Measurements from ENCODE around the gene AFMID.
"Not testable (repeated sequence)": the region's sequence is repeated elsewhere in the genome, so short reads cannot be mapped to it uniquely, and the experiment has no call there.

Gene AFMID

DNA sequence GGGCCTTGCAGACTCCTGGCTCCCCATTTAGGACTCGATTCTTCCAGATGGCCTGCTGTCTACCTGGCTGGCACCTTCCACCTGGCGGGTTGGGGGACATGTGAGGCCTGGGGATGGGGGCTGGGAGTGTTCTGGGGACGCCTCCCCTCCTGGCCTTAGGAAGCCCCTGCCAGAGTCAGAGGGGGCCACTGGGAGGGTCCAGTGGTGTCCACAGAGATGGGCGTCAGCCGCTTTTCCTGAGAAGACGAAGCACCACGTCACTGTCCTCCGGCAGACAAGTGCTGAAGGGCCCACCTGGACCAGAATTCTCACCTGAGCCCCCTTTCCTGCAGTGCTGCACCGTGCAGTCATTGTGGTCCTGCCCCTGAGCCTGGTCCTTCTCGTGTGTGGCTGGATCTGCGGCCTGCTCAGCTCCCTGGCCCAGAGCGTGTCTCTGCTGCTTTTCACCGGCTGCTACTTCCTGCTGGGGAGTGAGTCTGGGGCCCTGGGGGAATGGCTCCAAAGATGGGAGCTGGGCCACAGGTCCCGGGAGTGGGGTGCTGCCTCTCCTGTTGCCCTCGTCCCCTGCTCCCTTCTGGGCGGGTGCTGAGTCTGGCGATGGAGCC is 47.2 kb downstream of the AFMID start:
- TF ChIP-seq, protein P1, sequence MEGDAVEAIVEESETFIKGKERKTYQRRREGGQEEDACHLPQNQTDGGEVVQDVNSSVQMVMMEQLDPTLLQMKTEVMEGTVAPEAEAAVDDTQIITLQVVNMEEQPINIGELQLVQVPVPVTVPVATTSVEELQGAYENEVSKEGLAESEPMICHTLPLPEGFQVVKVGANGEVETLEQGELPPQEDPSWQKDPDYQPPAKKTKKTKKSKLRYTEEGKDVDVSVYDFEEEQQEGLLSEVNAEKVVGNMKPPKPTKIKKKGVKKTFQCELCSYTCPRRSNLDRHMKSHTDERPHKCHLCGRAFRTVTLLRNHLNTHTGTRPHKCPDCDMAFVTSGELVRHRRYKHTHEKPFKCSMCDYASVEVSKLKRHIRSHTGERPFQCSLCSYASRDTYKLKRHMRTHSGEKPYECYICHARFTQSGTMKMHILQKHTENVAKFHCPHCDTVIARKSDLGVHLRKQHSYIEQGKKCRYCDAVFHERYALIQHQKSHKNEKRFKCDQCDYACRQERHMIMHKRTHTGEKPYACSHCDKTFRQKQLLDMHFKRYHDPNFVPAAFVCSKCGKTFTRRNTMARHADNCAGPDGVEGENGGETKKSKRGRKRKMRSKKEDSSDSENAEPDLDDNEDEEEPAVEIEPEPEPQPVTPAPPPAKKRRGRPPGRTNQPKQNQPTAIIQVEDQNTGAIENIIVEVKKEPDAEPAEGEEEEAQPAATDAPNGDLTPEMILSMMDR (IDR thresholded peaks at IDR 0.05), result no peak
- TF ChIP-seq ZFX (IDR thresholded peaks at IDR 0.05; ENCODE audit: borderline replicate concordance), result no peak
- H3K27ac ChIP-seq, result no peak overlapping the region

DNA sequence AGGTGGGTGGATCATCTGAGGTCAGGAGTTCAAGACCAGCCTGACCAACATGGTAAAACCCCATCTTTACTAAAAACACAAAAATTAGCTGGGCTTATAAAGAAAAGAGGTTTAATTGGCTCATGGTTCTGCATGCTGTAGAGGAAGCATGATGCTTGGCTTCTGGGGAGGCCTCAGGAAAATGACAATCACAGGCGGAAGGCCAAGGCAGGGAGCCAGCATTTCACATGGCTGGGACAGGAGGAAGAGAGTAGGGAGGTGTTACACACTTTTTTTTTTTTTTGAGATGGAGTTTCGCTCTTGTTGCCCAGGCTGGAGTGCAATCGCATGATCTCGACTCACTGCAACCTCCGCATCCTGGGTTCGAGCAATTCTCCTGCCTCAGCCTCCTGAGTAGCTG is 47.9 kb downstream of the AFMID start:
- H3K27ac ChIP-seq, result not testable (repeated sequence)

DNA sequence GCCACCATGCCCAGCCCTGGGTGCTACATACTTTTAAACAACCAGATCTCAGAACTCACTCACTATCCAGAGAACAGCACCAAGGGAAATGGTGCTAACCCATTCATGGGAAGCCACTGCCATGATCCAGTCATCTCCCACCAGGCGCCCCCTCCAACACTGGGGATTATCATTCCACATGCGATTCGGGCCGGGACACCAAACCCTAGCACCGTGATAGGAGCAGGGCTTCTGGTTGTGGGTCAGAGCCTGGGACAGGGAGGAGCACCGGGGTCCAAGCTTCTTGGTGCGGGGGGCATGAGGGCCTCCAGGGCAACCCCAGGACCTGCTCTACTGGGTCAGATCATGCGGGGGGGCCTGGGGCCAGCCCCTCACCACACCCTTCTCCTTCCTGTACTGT is 48.7 kb downstream of the AFMID start:
- no peak overlapping the region for H3K27ac ChIP-seq
- TF ChIP-seq, protein P1 (IDR thresholded peaks at IDR 0.05), result no peak
- TF ChIP-seq ZFX (IDR thresholded peaks at IDR 0.05; ENCODE audit: borderline replicate concordance), result no peak

DNA sequence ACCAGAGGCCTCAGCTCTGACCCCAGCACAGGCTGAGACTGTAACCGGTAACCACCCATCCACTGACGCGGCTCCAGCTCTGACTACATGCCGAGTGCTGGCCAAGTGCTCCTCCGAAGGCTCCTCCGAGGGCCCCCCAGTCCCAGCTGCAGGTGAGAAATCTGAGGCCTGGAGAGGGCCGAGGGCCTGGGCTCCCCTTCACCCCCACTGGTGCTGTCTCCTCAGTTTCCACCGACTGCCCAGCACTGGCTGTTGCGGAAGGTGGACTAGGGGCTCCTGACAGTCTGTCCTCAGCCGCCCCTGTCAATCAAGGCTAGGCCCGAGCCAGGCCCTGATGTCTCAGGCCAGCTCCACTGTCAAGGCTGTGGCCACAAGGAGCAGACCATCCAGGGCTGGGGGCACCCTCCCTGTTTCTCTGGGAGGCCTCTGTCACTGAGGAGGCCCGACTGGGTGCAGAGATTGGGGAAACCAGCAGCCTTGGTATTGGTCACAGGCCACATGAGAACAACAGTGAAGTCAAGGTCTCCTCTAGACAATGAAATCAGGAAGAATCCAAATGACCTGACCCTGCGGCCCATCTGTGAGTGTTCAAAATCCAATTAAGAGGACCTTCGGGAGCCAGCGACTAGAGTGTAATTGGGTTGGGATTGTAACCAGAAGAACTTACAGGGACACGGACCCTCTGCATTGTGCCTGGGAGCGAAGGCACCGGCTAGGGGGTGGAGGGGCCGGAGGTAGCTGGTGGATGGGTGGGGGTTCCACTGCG is 49.4 kb downstream of the AFMID start:
- TF ChIP-seq, protein P1 (IDR thresholded peaks at IDR 0.05), result no peak
- no peak for TF ChIP-seq ZFX (IDR thresholded peaks at IDR 0.05; ENCODE audit: borderline replicate concordance)
- no peak overlapping the region for H3K27ac ChIP-seq

DNA sequence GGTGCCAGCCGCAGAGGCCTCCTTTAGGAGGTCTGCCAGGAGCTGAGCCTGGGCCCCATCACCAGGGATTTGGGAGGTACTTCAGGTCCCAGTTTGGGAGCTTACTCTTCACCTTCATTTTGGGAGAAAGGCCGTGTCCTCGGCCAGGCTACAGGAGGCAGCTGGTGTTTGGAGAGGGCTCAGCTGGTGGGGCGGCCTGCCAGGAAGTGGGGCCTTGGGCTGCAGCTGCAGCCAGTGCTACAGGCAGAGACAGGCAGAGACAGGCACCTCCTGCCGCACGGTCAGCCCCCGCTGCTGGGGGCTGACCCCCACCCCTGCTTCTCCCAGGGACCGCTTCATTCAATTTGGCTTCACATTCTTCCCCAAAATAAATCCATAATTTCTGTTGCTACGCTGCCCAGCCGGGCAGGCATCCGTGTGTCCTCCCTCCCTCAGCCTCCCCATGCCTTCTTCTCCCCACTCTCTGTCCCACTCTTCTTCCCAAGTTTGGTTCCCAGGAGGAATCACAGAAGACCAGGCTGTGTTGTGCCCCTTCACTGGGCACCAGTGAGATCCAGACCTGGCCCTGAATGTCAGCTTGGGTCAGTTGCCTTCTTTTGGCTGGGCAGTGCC is 50.3 kb downstream of the AFMID start:
- no peak overlapping the region for H3K27ac ChIP-seq
- TF ChIP-seq, protein P1 (IDR thresholded peaks at IDR 0.05), result no peak
- TF ChIP-seq ZFX (IDR thresholded peaks at IDR 0.05; ENCODE audit: borderline replicate concordance), result no peak

DNA sequence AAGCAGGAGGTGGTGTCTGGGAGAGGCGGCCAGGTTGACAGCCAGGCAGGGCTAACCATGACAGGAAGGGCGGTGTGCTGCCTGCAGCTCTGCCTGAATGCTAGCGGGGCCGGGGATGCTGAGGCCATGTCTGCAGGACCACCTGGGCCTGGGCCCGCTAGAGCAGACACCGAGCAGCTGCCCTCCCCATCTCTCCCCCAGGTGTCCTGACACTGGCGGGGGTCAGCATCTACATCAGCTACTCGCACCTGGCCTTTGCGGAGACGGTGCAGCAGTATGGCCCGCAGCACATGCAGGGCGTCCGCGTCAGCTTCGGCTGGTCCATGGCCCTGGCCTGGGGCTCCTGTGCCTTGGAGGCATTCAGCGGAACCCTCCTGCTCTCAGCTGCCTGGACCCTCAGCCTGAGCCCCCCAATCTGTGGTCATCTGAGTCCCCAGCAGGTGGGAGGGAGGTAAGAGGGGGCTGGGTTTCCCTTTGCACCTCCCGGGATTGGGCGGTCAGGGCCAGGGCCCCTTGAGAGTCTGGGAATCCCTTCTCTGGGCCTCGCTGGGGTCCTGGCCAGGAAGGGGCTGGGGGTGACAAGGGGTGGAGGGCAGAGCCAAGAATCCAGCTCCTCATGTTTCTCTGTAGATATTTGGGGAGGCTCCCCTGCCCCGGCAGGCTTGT is 51.8 kb downstream of the AFMID start:
- TF ChIP-seq, protein P1 (IDR thresholded peaks at IDR 0.05), result no peak
- TF ChIP-seq ZFX (IDR thresholded peaks at IDR 0.05; ENCODE audit: borderline replicate concordance), result no peak
- H3K27ac ChIP-seq, result no peak overlapping the region

DNA sequence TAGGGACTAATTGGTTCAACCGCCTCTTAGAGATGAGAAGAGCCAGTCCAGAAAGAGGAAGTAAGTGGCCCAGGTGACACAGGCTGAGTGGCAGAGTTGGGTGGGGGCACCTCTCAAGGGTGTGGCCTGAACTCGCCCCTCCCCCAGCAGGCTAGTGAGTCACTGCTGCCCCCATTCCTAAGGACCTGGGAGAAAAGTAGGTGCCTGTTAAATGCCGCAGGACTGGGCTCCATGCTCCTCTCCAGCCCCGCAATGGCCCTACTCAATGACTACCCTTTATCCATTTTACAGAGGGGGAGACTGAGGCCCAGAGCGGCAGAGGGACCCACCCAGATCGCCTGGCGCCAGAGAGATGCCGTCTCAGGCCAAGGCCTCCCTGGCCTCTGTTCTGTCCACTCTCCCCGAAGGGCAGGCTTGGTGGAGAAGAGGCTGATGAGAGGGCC is 52.3 kb downstream of the AFMID start:
- H3K27ac ChIP-seq, result no peak overlapping the region
- no peak for TF ChIP-seq ZFX (IDR thresholded peaks at IDR 0.05; ENCODE audit: borderline replicate concordance)
- TF ChIP-seq, protein P1 (IDR thresholded peaks at IDR 0.05), result no peak

All from 22Rv1 (cell line).